Activated CD8-positive, alpha-beta T cell treated with anti-CD3 and anti-CD28 coated beads for 36 hours (primary cell): Measurements from ENCODE around the gene SMIM32. TPM values are rescaled to one million over a fixed set of nuclear protein-coding genes. Genes with fewer than 3 reads are reported as not detected.

Experiments
- ATAC-seq: fragments of 200-7000 bp; cut with Tn5 transposase; one replicate; pipeline ENCODE4 v1.10.0; 2021; ENCODE audit warnings: mild to moderate bottlenecking, moderate library complexity
- CTCF ChIA-PET: fragments of 350-600 bp; sonication (Branson Sonifier 250); formaldehyde crosslinking; loops from one replicate; lab custom pipeline; 2021; ENCODE audit warnings: antibody characterized with exemption; lab: Charles Lee
- POLR2A ChIA-PET: fragments of 350-600 bp; sonication (Branson Sonifier 250); formaldehyde crosslinking; loops from one replicate; lab custom pipeline; 2021; ENCODE audit warnings: antibody characterized with exemption; lab: Charles Lee
- DNase-seq: peaks from one replicate; pipeline ENCODE4 v3.0.0-alpha.2; 2020
- H3K27ac Mint-ChIP-seq: one replicate; pipeline ENCODE4 v1.8.0; 2021; ENCODE audit warnings: mild to moderate bottlenecking, mixed read lengths
- H3K27me3 Mint-ChIP-seq: one replicate; pipeline ENCODE4 v1.8.0; 2021; ENCODE audit warnings: mixed read lengths
- H3K36me3 Mint-ChIP-seq: one replicate; pipeline ENCODE4 v1.8.0; 2021; ENCODE audit warnings: low read depth, mixed read lengths
- H3K4me1 Mint-ChIP-seq: one replicate; pipeline ENCODE4 v1.8.0; 2021; ENCODE audit warnings: low read depth, mixed read lengths
- H3K4me3 Mint-ChIP-seq: one replicate; pipeline ENCODE4 v1.8.0; 2021; ENCODE audit warnings: mild to moderate bottlenecking, moderate library complexity, mixed read lengths
- H3K9me3 Mint-ChIP-seq: one replicate; pipeline ENCODE4 v1.8.0; 2021; ENCODE audit warnings: mixed read lengths
- CTCF ChIP-seq: fragments of 200-600 bp; IDR thresholded peaks from one replicate; pipeline ENCODE4 v1.8.0; 2022; ENCODE audit warnings: antibody characterized with exemption, mild to moderate bottlenecking
- intact Hi-C: fragments of 100-400 bp; cut with micrococcal nuclease; formaldehyde crosslinking; loops from one replicate; pipeline ENCODE4 v1.10.0; 2022
- total RNA-seq, 2 experiments: library from RNA; stranded (reverse); gene quantifications; one replicate each; pipeline ENCODE4 v1.2.3, GENCODE V29; 2021

SMIM32 gene
- total RNA-seq, 2 experiments from 2014 or later = not detected

GRCh38 chr5:136200130-136200529 is 7.2 kb upstream of the SMIM32 start:
- no peaks in the 10 kb centered on the region for H3K9me3 Mint-ChIP-seq
- no peaks in the 10 kb centered on the region for H3K36me3 Mint-ChIP-seq
- no peak for TF ChIP-seq CTCF
- H3K27ac Mint-ChIP-seq = no peak overlapping the region
- peaks cover 22% of the 10 kb centered on the region for H3K27me3 Mint-ChIP-seq
- no peaks in the 10 kb centered on the region for H3K4me1 Mint-ChIP-seq
- CTCF ChIA-PET = interaction anchor here (2.8 kb wide), 1 partner anchor 12 kb away, joined by 10 read pairs; no protein-coding TSS in a partner anchor
- intact Hi-C loops = no loop called here
- POLR2A ChIA-PET = no interaction called here
- ATAC-seq (no peak), DNase-seq (no peak)
- H3K4me3 Mint-ChIP-seq = no peak overlapping the region

DNA sequence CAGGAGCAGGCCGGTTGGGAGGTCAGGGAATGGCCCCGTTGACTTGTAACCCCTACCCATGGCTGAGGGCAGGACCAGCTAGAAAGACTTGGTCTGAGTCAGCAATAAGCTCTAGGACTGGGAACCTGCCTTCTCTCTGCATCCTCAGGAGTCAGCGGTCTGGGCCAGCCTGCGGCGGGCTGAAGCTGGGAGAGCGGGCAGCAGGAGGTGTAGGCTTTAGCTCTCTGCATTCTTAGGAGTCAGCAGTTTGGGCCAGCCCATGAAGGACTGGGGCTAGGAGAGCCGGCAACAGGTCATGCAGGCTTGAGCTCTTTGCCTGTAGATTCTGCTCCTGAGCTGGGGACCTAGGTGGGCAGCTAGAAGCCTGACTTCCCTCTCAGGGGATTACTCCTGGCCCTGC is 6.4 kb upstream of the SMIM32 start:
- H3K4me1 Mint-ChIP-seq = no peaks in the 10 kb centered on the region
- POLR2A ChIA-PET = no interaction called here
- no peaks in the 10 kb centered on the region for H3K36me3 Mint-ChIP-seq
- CTCF ChIA-PET = interaction anchor here (2.8 kb wide), 1 partner anchor 13 kb away, joined by 10 read pairs; no protein-coding TSS in a partner anchor
- H3K9me3 Mint-ChIP-seq = no peaks in the 10 kb centered on the region
- peaks cover 28% of the 10 kb centered on the region for H3K27me3 Mint-ChIP-seq
- TF ChIP-seq CTCF = no peak
- DNase-seq (no peak), ATAC-seq (no peak)
- H3K27ac Mint-ChIP-seq = no peak overlapping the region
- intact Hi-C loops = no loop called here
- H3K4me3 Mint-ChIP-seq = no peak overlapping the region

GRCh38 chr5:136198453-136198852 is 5.5 kb upstream of the SMIM32 start:
- H3K9me3 Mint-ChIP-seq = no peaks in the 10 kb centered on the region
- H3K36me3 Mint-ChIP-seq = no peaks in the 10 kb centered on the region
- DNase-seq = no peak
- no peak for ATAC-seq
- H3K27ac Mint-ChIP-seq = no peak overlapping the region
- intact Hi-C loops = no loop called here
- no peak for TF ChIP-seq CTCF
- POLR2A ChIA-PET = no interaction called here
- peaks cover 30% of the 10 kb centered on the region for H3K27me3 Mint-ChIP-seq
- CTCF ChIA-PET = no interaction called here
- no peaks in the 10 kb centered on the region for H3K4me1 Mint-ChIP-seq
- no peak overlapping the region for H3K4me3 Mint-ChIP-seq

- Mint-ChIP-seq H3K36me3 (no peaks in the 10 kb centered on the region), H3K27ac (no peak overlapping the region), H3K4me3 (no peak overlapping the region), H3K9me3 (no peaks in the 10 kb centered on the region), H3K27me3 (peaks cover 35% of the 10 kb centered on the region), H3K4me1 (peaks cover 2% of the 10 kb centered on the region)
- CTCF ChIA-PET = no interaction called here
- DNase-seq (no peak), ATAC-seq (no peak)
- TF ChIP-seq CTCF = no peak
- intact Hi-C loops = no loop called here
- POLR2A ChIA-PET = no interaction called here
Measured at GRCh38 chr5:136197462-136198142, 4.6 kb upstream of the SMIM32 start.

DNA sequence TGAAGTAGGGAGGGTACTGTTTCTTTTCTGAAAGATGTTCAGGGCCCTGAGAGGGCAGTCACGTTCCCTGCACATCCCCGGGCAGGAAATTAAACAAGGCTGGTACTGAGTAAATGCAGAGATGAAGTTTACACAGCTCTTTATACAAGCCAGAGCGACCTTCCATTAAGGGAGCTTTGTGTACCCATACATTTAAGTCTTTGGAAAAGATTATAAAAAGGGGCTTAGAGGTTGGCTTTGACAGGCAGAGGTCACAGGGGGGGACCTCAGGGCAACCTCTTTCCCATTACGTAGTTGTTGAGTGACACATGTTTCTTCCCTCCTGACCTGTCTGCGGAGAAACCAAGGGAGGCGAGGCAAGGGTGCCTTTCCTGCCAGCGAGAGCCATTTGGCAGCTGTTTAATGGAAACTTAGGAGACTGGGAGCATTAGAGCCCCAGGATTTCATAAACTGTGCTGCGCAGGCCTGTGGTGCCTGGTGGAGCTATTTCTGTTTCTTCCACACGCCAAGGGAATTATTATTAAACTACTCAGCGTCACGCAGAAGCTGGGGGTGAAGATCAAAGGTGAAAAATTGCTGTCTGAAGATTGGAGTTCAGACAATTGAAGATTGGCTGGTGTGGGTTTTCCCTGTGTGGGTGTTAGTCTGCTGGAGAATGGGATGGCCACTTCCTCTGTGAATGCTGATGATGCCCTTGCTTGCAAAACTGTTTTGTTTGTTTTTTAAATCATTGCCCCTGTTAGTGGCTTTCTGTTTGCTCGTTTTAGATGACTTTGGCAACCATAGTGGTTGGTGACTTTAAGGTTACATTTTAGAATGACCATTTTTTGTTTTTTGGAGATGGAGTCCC is 3.2 kb upstream of the SMIM32 start:
- no peak for DNase-seq
- H3K4me3 Mint-ChIP-seq = no peak overlapping the region
- CTCF ChIA-PET = interaction anchor here (1.5 to 1.9 kb wide), 2 partner anchors 12 to 114 kb away, joined by 4 to 6 read pairs; no protein-coding TSS in a partner anchor

More for the DNA sequence above, 3.2 kb upstream of the SMIM32 start:
- peaks cover 2% of the 10 kb centered on the region for H3K4me1 Mint-ChIP-seq
- TF ChIP-seq CTCF = no peak
- no peaks in the 10 kb centered on the region for H3K9me3 Mint-ChIP-seq
- H3K36me3 Mint-ChIP-seq = no peaks in the 10 kb centered on the region
- H3K27ac Mint-ChIP-seq = no peak overlapping the region
- ATAC-seq = no peak
- POLR2A ChIA-PET = interaction anchor here (0.5 kb wide), 1 partner anchor 61 kb away, joined by 3 read pairs; no protein-coding TSS in a partner anchor
- intact Hi-C loops = no loop called here
- H3K27me3 Mint-ChIP-seq = peaks cover 46% of the 10 kb centered on the region
